Endothelial cell of umbilical vein (primary cell): ENCODE results near the gene BRCA1. TPM values are rescaled to one million over a fixed set of nuclear protein-coding genes. Genes with fewer than 3 reads are reported as not detected.

Experiments
- BruUV-seq: library from RNA; stranded (reverse); fragments of 400-500 nt; replicated peaks from 2 replicates; lab custom pipeline; 2021; lab: Mats Ljungman, UMichigan
- CTCF ChIA-PET: fragments of 300-600, 350-600 bp; sonication (Branson Sonifier 250); formaldehyde crosslinking; loops from one replicate; lab custom pipeline; 2021; ENCODE audit warnings: antibody characterized with exemption, inconsistent platforms; lab: Charles Lee
- POLR2A ChIA-PET: fragments of 300-600, 350-600 bp; sonication (Branson Sonifier 250); formaldehyde crosslinking; loops from one replicate; lab custom pipeline; 2021; ENCODE audit warnings: antibody characterized with exemption, inconsistent platforms; lab: Charles Lee
- DNase-seq: peaks from one replicate; pipeline ENCODE4 v3.0.0-alpha.2; 2011; ENCODE audit warnings: low read depth, low spot score
- FAIRE-seq: peaks from 2 replicates; lab custom pipeline; 2011; peaks lifted over from hg19 to GRCh38; lab: Jason Lieb, UNC
- H2AFZ ChIP-seq: 2 replicates; pipeline ENCODE4 v1.6.0; 2012; ENCODE audit warnings: low read depth, low read length, control low read depth, inconsistent platforms
- H3K27ac ChIP-seq: 2 replicates; pipeline ENCODE4 v1.5.1; 2011; ENCODE audit warnings: low read depth, mild to moderate bottlenecking, control low read depth, low read length, moderate library complexity; ENCODE audit not compliant: insufficient read depth
- H3K27me3 ChIP-seq, 2 experiments: 2 replicates each; pipeline versions ENCODE4 v1.6.0 to v1.6.1; 2011; ENCODE audit warnings: low read length in 2 of 2, mixed read lengths in 1 of 2; ENCODE audit not compliant: control insufficient read depth in 2 of 2, insufficient read depth in 2 of 2
- H3K36me3 ChIP-seq, 2 experiments: 2 replicates in 1 of 2; 3 replicates in 1 of 2; pipeline ENCODE4 v1.5.1; 2011; ENCODE audit warnings: low read length in 2 of 2, mild to moderate bottlenecking in 1 of 2, moderate library complexity in 1 of 2; ENCODE audit not compliant: control insufficient read depth in 2 of 2, insufficient read depth in 2 of 2; ENCODE audit errors: extremely low read depth in 1 of 2
- H3K4me1 ChIP-seq: 3 replicates; pipeline ENCODE4 v1.5.1; 2011; ENCODE audit warnings: mild to moderate bottlenecking, low read length; ENCODE audit not compliant: control insufficient read depth, insufficient read depth; ENCODE audit errors: extremely low read depth
- H3K4me2 ChIP-seq: 2 replicates; pipeline ENCODE4 v1.6.1; 2011; ENCODE audit warnings: low read length, control low read depth, mixed read lengths; ENCODE audit not compliant: insufficient read depth
- H3K4me3 ChIP-seq, 3 experiments: fragments of 200-600 bp in 1 of 3; sonication (generic), shearing (Covaris generic) in 1 of 3; replicated peaks in 1 of 3; 2 replicates each; pipeline ENCODE4 v1.5.1; 2011 to 2016; ENCODE audit warnings: control low read depth in 3 of 3, low read length in 3 of 3, mild to moderate bottlenecking in 2 of 3, inconsistent platforms in 1 of 3, low read depth in 1 of 3, moderate library complexity in 1 of 3; ENCODE audit not compliant: insufficient read depth in 1 of 3
- H3K79me2 ChIP-seq: 2 replicates; pipeline ENCODE4 v1.6.0; 2012; ENCODE audit warnings: low read length, inconsistent platforms; ENCODE audit not compliant: control insufficient read depth, insufficient read depth
- H3K9ac ChIP-seq: replicated peaks from 2 replicates; pipeline ENCODE3; 2011; ENCODE audit warnings: low read length, control low read depth; ENCODE audit not compliant: insufficient read depth; ENCODE audit errors: extremely low read depth
- H3K9me1 ChIP-seq: replicated peaks from 3 replicates; pipeline ENCODE4 v1.6.0; 2011; ENCODE audit warnings: mild to moderate bottlenecking, low read length; ENCODE audit not compliant: control insufficient read depth, insufficient read depth; ENCODE audit errors: extremely low read depth
- H3K9me3 ChIP-seq: replicated peaks from 2 replicates; pipeline ENCODE4 v1.5.1; 2012; ENCODE audit warnings: low read length, inconsistent platforms; ENCODE audit not compliant: control insufficient read depth, insufficient read depth
- H4K20me1 ChIP-seq: replicated peaks from 2 replicates; pipeline ENCODE3; 2011; ENCODE audit warnings: mild to moderate bottlenecking, low read length; ENCODE audit not compliant: control insufficient read depth, insufficient read depth; ENCODE audit errors: extremely low read depth
- CTCF ChIP-seq, 2 donors: IDR thresholded peaks; 1 replicate in 1 of 2; 2 replicates in 1 of 2; pipeline ENCODE4 v1.5.1; 2011; ENCODE audit warnings: low read length in 2 of 2, mild to moderate bottlenecking in 2 of 2, moderate library complexity in 2 of 2, control low read depth in 1 of 2, inconsistent platforms in 1 of 2, low read depth in 1 of 2; ENCODE audit not compliant: insufficient read depth in 1 of 2; ENCODE audit errors: extremely low read depth in 1 of 2
- EZH2 ChIP-seq: IDR thresholded peaks from 2 replicates; pipeline ENCODE4 v1.6.1; 2012; ENCODE audit warnings: borderline replicate concordance, low read depth, mild to moderate bottlenecking, moderate library complexity, low read length, inconsistent platforms; ENCODE audit not compliant: severe bottlenecking
- FOS ChIP-seq: IDR thresholded peaks from 2 replicates; pipeline ENCODE4 v1.6.1; 2011; ENCODE audit warnings: mild to moderate bottlenecking, low read length, moderate library complexity, borderline replicate concordance; ENCODE audit not compliant: insufficient read depth
- GATA2 ChIP-seq: IDR thresholded peaks from 2 replicates; pipeline ENCODE4 v1.7.0; 2011; ENCODE audit warnings: low read depth, mild to moderate bottlenecking, moderate library complexity, mixed read lengths, low read length; ENCODE audit not compliant: insufficient read length, insufficient read depth
- JUN ChIP-seq: IDR thresholded peaks from 2 replicates; pipeline ENCODE4 v1.6.1; 2011; ENCODE audit warnings: borderline replicate concordance, low read depth; ENCODE audit not compliant: insufficient read length, insufficient read depth
- MAX ChIP-seq: IDR thresholded peaks from 2 replicates; pipeline ENCODE4 v1.6.1; 2011; ENCODE audit not compliant: insufficient read depth, insufficient read length
- MYC ChIP-seq: IDR thresholded peaks from one replicate; pipeline ENCODE4 v1.6.1; 2011; ENCODE audit warnings: mild to moderate bottlenecking, low read depth, low read length
- POLR2A ChIP-seq: IDR thresholded peaks from 2 replicates; pipeline ENCODE4 v1.6.1; 2012; ENCODE audit warnings: low read depth, mild to moderate bottlenecking, control low read depth, low read length
- POLR2AphosphoS5 ChIP-seq: IDR thresholded peaks from 2 replicates; pipeline ENCODE4 v1.6.1; 2012; ENCODE audit warnings: low read depth, mild to moderate bottlenecking, control low read depth, low read length, moderate library complexity; ENCODE audit not compliant: insufficient read depth
- dilution Hi-C: fragments of 300-500 bp; cut with MboI; formaldehyde crosslinking; loops from one replicate; pipeline ENCODE4 v1.15.0; 2019; ENCODE audit warnings: low sequenced_read_pairs; ENCODE audit not compliant: extremely low pct_ligation_motif_present
- intact Hi-C: fragments of 100-400 bp; cut with micrococcal nuclease; formaldehyde crosslinking; loops from one replicate; pipeline ENCODE4 v1.10.0; 2022
- polyA plus RNA-seq, 4 experiments: library from polyadenylated mRNA; depleted of rRNA in 3 of 4; stranded (reverse) in 3 of 4; unstranded in 1 of 4; fragments of >200 nt; gene quantifications; 2 replicates each; pipeline versions ENCODE4 v1.2.1 to v1.2.3, GENCODE V29; 2011 to 2012; ENCODE audit warnings: missing spikeins in 1 of 4
- total RNA-seq: library from RNA; stranded (reverse); gene quantifications from 2 replicates; pipeline ENCODE4 v1.2.3, GENCODE V29; 2021

BRCA1 gene
- total and polyA plus RNA-seq, 2 donors (not counting 3 experiments of a cell fraction or from before 2014, with no cell fraction given): 14.3 to 29.0 TPM

- Histone ChIP-seq H3K4me1 (peaks cover 37% of the 10 kb centered on the region), H3K9me3 (no peaks in the 10 kb centered on the region), H2AFZ (no peak overlapping the region), H3K9me1 (no peaks in the 10 kb centered on the region), H3K4me2 (peak overlapping the region; percentile 13), H3K9ac (no peak overlapping the region), H3K27ac (no peak overlapping the region), H4K20me1 (no peaks in the 10 kb centered on the region), H3K36me3 (peaks cover 3 to 34% of the 10 kb centered on the region in 2 experiments), H3K4me3 (no peak overlapping the region), H3K27me3 (no peaks in the 10 kb centered on the region), H3K79me2 (peaks cover 37% of the 10 kb centered on the region)
- DNase-seq: no peak
- ChIA-PET CTCF (interaction anchor here (0.9 to 5.5 kb wide), 4 partner anchors 12 to 154 kb away, joined by 4 to 22 read pairs (median 6); partner anchors contain the start of genes IFI35 and RPL27), POLR2A (no interaction called here)
- intact Hi-C loops: no loop called here
- no TSS peak for BruUV-seq
- dilution Hi-C loops: no loop called here
- peak; percentile 78 for FAIRE-seq
- TF ChIP-seq GATA2: no peak
- no peak for TF ChIP-seq POLR2A
- TF ChIP-seq FOS: no peak
- no peak for TF ChIP-seq MYC
- TF ChIP-seq JUN: no peak
- TF ChIP-seq CTCF (IDR thresholded peaks at IDR 0.05; ENCODE audit: extremely low read depth in 1 of 2, insufficient read depth in 1 of 2, low read depth in 1 of 2, low read length in 2 of 2): no peak
- TF ChIP-seq POLR2AphosphoS5: no peak
- TF ChIP-seq MAX: no peak
- no peak for TF ChIP-seq EZH2
These were observed 106.9 kb downstream of the BRCA1 start for GRCh38 chr17:43018008-43018853.
